SK-N-SH treated with all-trans-retinoic acid at 6 μM for 48 hours (cell line): ENCODE data around the gene PSMD12.

Experiments used
- ARNTL ChIP-seq: fragments of 450-650 bp; formaldehyde crosslinking; IDR thresholded peaks from 2 replicates; pipeline ENCODE4 v1.5.0; 2020; ENCODE audit warnings: low read depth, mild to moderate bottlenecking, moderate library complexity, borderline replicate concordance
- BACH2 ChIP-seq: fragments of 250-450 bp; sonication (Bioruptor Pico); IDR thresholded peaks from 2 replicates; pipeline ENCODE4 v1.9.0; 2021; ENCODE audit warnings: mild to moderate bottlenecking, borderline replicate concordance
- ESRRG ChIP-seq: fragments of 250-450 bp; sonication (Bioruptor Pico); IDR thresholded peaks from 2 replicates; pipeline ENCODE4 v1.6.1; 2021; ENCODE audit warnings: mild to moderate bottlenecking
- ISL1 ChIP-seq: fragments of 250-450 bp; sonication (Bioruptor Pico); IDR thresholded peaks from 2 replicates; pipeline ENCODE4 v2.1.2; 2022; ENCODE audit warnings: mild to moderate bottlenecking, moderate library complexity
- PPARA ChIP-seq: fragments of 250-450 bp; sonication (Bioruptor Pico); IDR thresholded peaks from 2 replicates; pipeline ENCODE4 v1.5.0; 2020; ENCODE audit warnings: mild to moderate bottlenecking, borderline replicate concordance
- ZFP30 ChIP-seq: fragments of 450-650 bp; formaldehyde crosslinking; IDR thresholded peaks from 2 replicates; pipeline ENCODE4 v1.5.0; 2022; ENCODE audit warnings: mild to moderate bottlenecking, moderate library complexity
- ZNF565 ChIP-seq: fragments of 450-650 bp; formaldehyde crosslinking; conservative IDR thresholded peaks from 2 replicates; pipeline ENCODE4 v1.5.0; 2020; ENCODE audit warnings: low read depth, mild to moderate bottlenecking, moderate library complexity
- ZNF70 ChIP-seq: fragments of 450-650 bp; formaldehyde crosslinking; IDR thresholded peaks from 2 replicates; pipeline ENCODE4 v1.5.0; 2020; ENCODE audit warnings: mild to moderate bottlenecking, moderate library complexity
- TF ChIP-seq, protein P1 (sequence below): fragments of 250-450 bp; sonication (Bioruptor Pico); IDR thresholded peaks from 2 replicates; pipeline ENCODE4 v1.8.0; 2020; ENCODE audit warnings: mild to moderate bottlenecking, moderate library complexity, borderline replicate concordance

- TF ChIP-seq ZNF565 (CRISPR knock-in tag) (no peak), PPARA (CRISPR knock-in tag) (no peak), BACH2 (CRISPR knock-in tag) (no peak), ZNF70 (CRISPR knock-in tag) (no peak), ARNTL (CRISPR knock-in tag) (no peak), ESRRG (no peak), ZFP30 (CRISPR knock-in tag) (no peak), ISL1 (CRISPR knock-in tag) (no peak)
- TF ChIP-seq, protein P1, sequence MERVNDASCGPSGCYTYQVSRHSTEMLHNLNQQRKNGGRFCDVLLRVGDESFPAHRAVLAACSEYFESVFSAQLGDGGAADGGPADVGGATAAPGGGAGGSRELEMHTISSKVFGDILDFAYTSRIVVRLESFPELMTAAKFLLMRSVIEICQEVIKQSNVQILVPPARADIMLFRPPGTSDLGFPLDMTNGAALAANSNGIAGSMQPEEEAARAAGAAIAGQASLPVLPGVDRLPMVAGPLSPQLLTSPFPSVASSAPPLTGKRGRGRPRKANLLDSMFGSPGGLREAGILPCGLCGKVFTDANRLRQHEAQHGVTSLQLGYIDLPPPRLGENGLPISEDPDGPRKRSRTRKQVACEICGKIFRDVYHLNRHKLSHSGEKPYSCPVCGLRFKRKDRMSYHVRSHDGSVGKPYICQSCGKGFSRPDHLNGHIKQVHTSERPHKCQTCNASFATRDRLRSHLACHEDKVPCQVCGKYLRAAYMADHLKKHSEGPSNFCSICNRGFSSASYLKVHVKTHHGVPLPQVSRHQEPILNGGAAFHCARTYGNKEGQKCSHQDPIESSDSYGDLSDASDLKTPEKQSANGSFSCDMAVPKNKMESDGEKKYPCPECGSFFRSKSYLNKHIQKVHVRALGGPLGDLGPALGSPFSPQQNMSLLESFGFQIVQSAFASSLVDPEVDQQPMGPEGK (CRISPR knock-in tag) = no peak
Measured at GRCh38 chr17:67379251-67379630, 12.9 kb upstream of the PSMD12 start.
